GM19043 (cell line): ENCODE measurements around the gene CHTF8.

Experiments
- ATAC-seq: cut with Tn5 transposase; IDR thresholded peaks from one replicate; pipeline ENCODE4 v1.9.1; 2021; ENCODE audit warnings: low read depth; ENCODE audit not compliant: unreplicated experiment

Gene CHTF8

DNA sequence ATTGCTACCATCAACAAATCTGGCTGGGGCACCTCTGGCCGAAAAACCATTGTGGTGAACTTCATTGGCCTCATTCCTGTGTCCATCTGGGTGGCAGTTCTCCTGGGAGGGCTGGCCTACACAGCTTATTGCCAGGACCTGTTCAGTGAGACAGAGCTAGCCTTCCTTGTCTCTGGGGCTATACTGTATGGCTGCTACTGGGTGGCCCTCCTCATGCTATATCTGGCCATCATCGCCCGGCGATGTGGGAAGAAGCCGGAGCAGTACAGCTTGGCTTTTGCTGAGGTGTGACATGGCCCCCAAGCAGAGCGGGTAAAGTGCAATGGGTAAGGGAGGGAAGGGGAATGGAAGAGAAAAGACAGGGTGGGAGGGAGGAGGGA lies 17.4 kb downstream of the CHTF8 start:
- no peak for ATAC-seq

DNA sequence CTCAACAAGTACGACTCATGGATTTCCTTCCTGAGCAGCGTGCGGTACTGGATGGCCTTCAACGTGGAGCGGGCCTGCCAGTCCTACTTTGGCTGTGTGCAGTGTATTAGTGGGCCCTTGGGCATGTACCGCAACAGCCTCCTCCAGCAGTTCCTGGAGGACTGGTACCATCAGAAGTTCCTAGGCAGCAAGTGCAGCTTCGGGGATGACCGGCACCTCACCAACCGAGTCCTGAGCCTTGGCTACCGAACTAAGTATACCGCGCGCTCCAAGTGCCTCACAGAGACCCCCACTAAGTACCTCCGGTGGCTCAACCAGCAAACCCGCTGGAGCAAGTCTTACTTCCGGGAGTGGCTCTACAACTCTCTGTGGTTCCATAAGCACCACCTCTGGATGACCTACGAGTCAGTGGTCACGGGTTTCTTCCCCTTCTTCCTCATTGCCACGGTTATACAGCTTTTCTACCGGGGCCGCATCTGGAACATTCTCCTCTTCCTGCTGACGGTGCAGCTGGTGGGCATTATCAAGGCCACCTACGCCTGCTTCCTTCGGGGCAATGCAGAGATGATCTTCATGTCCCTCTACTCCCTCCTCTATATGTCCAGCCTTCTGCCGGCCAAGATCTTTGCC lies 17.9 kb downstream of the CHTF8 start:
- no peak for ATAC-seq

DNA sequence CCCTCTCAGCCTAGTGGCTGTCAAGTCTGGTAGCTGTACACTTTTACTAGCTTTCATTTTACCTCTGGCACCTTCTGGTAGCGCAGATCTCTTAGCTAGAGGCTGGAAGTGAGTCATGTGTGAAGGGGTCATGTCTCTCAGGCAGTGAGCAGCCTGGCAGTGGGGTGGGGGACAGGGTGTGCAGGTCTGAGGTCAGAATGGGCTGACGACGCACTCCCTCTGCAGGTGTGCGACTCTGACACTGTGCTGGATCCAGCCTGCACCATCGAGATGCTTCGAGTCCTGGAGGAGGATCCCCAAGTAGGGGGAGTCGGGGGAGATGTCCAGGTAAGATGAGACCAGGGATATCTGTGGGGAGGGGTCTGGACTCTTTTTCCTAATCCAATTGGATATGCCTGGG lies 19.2 kb downstream of the CHTF8 start:
- no peak for ATAC-seq

DNA sequence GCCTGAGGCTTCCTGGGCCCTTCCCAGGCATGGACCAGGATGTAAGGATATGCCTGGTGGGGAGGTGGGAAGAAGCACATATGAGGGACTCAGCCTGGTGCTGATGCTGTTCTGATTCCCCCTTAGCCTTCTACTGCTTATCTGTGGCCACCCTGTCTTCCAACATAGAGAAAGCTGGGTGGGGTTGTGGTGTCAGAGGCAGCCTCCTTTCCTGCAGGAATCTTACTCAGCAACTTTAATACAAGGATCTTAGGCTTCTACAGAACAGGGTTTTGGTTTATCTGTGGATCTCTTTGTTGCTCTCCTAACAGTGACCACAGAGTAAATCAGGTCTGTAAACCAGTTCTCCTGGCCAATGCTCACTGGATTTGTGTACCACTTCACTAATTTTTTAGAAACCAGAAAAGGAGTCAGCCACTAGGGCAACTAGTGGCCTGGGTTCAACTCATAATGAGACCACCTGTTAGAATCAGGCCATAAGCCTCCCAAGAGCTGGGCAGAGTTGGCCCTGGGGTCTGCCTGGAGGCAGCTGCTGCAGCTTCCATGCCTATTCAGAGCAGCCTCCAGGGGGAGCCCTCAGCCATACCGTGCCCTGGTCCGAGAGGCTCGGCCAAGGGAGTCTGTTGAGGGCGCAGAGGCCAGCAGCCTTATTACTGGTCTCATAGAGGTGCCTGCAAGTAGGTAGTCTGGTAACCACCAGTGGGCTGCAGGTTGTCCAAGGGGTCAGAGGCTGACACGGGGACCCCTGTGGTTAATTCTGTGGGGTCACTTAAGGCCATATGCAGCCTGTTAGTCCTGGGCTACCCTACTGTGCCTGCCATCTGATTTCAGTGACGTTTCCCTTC lies 19.9 kb downstream of the CHTF8 start:
- ATAC-seq = no peak

DNA sequence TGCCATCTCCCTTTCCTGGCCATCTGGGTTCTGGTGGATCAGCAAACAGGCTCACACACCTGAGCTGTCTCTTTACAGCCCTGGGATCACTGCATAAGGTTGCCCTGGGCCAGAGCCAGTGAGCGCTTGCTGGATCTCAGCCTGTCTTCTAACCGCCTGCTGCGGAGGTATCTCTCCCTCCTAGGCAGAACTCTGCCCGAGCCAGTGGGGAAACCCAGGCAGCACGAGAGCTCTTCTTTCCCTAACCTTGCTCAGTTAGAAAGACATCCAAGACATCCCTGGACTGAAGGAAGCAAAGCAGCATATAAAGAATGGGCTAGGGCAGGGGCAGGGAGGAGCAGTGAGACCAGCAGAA lies 20.5 kb downstream of the CHTF8 start:
- no peak for ATAC-seq

DNA sequence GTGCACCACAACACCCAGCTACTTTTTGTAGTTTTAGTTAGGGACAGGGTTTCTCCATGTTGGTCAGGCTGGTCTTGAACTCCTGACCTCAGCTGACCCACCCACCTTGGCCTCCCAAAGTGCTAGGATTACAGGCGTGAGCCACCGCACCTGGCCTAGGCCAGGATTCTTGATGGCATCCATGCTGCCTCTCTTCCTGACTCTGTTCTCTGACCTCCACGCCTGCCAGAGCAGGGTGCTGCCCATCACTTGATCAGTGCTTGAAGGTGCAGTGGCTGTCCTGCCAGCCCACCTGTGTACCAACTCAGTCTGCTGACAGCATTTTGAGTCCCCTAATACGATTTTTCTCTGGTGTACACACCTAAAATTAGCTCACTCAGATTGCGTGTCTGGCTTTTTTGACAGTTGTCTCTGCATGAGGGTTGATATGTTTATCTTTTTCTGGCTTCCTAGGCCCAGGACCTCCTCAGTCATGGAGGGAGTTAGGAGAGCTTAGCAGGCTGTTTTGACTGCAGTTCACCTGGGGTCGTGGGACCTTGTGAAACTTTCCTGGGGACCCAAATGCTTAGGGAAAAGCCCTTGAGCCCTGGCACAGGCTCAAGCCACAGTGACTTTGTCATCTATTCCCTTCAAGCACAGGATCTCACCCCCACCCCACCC lies 21.0 kb downstream of the CHTF8 start:
- no peak for ATAC-seq

DNA sequence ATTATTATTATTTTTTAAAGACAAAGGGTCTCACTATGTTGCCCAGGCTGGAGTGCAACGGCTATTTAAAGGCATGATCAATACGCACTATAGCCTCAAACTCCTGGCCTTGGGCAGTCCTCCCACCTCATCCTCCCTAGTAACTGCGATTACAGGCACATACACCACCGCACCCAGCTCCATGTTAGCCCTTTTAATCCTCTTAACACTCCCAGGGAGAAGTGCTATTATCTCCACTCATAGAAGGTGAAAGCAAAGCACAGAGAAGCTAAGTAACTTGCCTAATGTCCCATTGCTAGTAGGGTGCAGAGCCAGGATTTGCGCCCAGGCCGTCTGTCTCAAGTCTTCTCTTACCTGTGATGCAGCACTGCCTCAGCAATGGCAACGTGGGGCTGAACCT lies 22.0 kb downstream of the CHTF8 start:
- no peak for ATAC-seq

DNA sequence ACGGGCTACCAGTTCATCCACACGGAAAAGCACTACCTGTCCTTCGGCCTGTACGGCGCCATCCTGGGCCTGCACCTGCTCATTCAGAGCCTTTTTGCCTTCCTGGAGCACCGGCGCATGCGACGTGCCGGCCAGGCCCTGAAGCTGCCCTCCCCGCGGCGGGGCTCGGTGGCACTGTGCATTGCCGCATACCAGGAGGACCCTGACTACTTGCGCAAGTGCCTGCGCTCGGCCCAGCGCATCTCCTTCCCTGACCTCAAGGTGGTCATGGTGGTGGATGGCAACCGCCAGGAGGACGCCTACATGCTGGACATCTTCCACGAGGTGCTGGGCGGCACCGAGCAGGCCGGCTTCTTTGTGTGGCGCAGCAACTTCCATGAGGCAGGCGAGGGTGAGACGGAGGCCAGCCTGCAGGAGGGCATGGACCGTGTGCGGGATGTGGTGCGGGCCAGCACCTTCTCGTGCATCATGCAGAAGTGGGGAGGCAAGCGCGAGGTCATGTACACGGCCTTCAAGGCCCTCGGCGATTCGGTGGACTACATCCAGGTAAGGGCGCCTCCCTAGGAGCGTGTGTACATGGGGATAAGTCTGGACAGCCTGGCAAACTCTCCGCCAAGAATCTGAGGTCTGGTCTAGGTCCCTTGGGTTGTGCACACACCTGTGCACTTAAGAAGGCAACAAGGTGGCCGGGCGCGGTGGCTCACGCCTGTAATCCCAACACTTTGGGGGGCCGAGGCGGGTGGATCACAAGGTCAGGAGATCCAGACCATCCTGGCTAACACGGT lies 22.7 kb downstream of the CHTF8 start:
- no peak for ATAC-seq

DNA sequence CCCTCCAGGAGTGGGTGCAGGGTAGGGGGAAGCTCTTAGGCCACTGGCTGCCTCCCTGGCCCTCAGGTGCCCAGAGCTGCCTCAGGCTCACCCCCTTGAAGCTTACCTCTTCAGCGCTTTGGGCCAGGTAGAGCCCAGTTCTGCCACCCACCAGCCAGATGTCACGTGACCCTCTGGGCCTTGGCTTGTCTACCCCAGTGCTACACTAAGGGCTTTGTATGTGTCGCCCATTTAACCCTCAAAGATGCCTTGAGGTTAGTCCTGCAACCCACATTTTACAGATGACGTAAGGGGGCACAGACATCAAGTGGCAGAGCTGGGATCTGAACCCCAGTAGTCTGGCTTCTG lies 23.5 kb downstream of the CHTF8 start:
- no peak for ATAC-seq

DNA sequence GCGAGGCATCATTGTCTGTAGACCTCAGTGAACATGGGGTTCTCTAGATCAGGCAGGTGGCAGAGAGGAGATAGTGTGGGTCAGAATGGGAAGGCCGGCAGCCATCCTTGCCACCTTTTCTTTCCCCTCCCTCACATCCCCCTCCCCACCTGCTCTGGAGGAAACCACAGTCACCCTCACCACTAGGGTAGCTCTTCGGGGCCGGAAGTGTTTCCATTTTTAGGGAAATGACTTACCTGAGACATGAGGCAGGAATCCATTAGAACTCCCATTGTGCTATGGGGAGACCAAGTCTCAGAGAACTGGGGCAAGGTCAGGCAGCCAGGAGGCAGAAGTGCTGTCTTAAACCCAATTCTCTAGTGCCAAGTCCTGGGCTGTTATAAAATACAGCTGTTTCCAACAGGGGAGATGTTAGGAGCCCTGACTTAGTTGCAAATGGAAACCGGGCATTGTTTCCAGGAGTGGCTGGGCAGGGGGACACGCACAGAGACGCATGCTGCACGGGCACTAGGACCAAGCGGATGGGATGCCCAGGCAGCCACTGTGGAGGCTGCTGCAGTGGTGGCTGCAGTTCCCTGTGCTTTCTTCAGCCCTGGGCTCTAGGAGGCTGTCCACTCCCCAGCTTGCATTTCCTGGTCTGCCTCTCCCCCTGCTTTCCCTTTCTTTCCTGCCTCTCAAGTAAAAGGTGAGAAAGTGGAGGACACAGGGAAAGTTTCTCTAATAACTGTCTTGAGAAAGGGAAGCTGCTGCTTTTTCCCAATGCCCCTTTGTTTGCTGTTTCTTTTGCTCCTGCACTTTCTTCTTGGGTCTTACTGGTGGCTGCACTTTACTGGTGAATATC lies 24.1 kb downstream of the CHTF8 start:
- ATAC-seq = no peak

DNA sequence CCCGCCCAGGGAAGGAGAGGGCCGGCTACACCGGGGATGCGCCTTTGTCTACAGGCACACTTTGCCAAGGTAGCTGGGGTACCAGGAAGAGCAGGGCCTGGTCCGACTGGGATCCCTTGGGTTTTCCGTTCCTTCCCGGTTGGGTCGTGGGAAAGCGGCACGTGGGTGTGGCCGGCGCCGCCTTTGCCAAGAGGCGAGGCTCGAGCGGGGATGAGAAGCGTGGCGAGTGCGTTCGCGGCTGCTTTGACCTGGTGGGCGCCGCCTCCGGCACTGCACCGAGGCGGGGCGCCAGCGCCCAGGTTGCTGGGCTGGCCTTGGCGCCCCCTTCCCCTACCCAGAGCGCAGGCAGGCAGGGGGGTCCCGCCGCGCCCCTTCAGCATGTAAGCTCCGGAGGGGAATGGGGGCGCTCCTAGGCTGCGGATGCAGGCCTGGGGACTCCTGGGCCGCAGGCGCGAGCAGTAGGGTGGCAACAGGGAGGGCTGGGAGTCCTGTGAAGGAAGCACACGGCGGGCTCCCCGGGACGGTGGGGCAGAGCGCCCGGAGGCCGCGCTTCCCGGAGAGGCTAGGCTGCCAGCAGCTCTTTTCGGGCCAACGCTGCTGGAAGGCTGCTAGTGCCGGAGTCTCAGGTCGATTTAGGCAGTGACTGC lies 24.9 kb downstream of the CHTF8 start:
- ATAC-seq = no peak

DNA sequence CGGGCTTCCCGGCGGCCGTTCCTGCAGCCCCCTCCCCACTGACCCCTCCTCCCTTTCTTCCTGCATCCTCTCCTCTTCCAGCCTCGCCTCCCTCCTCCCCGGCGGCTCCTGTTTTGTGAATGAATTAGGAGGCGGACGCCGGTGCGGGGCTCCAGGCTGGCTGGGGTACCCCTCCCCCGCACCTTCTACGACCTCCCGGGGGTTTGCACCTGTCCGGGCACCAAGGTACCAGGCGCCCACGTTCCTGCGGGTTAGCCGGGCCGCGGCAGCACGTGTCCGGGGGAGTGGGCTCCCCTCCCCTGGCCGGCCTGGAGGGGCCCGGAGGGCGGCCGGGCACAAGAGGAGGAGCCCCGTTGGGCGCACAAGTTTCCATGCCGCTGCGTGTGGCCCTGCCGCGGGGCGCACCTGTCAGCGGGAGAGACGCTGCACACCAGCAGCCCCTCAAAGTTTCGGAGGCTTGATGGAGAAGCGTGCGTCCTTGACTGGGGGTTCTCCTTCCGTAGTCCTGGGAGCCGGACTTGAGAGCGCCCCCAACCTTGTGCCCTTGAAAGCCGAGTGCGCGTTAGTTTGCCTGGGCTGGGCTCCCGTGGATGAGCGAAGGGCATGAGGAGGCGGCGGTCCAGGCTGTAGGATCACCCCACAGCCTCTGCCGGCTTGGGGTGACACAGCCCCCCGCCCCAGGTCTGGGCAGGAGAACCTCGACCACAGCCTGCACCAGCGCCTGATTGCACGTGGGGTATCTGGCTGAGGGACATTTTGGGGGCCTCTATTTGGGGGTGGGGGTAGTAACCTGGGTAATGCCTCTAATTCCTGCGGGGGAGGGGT lies 25.7 kb downstream of the CHTF8 start:
- no peak for ATAC-seq

DNA sequence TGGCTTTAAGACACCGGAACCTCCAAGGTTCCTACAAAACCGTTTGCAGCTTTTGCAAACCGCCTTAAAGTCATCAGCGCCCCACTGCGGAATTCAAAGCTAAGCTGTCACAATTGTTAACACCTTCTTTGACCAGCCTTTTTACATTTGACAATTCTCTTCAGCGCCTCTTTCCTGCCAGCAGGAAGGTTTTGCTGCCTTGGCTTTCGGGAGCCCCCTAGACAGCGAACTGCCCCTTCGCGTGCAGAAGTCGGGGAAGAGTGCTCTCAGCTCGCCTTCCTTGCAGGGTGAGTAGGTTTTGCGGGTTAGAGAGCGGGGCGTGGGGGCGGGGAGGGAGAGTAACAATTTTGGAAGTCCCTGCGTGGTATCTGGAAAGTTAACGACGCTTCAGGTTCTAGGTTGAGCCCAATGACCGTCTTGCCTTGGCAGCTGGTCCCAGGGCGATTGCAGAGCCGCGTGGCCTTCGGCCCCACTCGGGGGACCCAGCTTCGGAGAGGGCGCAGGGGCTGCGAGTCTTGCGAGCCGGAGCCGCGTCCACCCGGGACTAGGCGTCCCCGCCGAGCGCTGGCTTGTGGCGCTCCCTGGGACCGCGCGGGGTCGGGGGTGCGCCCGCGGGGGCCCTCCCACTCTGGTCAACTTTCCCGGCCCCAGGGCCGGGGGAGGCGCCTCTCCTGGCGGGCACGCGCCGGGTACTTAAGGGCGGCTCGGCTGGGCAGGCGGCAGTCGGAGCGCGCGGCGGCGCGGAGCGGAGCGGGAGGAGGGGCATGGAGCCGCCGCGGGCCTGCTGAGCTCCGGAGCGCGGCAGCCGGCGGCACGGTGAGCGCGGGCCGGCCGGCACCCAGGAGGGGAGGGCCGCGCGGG lies 26.7 kb downstream of the CHTF8 start, which contains the start of gene HAS3:
HAS3 (plus strand) TSS at position 153 of the 861 bp plus-strand sequence. CDS start 3,743 bp downstream, outside the sequence.
- ATAC-seq = no peak

DNA sequence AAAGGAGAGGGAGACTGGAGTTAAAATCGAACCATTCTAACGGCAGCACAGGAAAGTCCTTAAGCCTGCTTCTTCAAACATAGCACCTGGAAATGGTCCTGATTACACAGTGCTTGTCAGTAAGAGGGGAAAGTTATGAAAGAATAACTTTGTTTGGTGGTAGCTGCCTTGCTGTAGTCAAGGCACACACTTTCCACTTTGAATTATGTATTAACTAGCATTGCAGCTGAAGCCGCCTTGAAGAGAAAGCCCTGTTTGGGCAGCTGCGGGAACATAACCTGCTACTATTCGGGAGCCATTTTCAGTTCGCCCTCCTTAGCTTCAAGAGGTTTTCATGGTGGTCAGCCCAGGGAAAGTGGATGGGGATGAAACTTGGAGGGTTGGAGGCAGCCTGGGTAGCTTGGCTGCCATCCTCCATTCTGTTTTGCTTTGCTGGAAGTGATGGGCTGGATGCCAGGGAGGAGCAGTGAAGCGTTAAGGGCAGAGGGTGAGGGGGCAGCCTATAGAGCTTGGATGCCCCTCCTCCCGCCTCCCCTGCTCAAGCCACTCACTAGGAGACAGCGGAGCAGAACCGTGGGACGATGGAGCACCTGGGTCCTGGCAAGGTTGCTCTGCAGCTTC lies 32.2 kb downstream of the CHTF8 start:
- no peak for ATAC-seq

DNA sequence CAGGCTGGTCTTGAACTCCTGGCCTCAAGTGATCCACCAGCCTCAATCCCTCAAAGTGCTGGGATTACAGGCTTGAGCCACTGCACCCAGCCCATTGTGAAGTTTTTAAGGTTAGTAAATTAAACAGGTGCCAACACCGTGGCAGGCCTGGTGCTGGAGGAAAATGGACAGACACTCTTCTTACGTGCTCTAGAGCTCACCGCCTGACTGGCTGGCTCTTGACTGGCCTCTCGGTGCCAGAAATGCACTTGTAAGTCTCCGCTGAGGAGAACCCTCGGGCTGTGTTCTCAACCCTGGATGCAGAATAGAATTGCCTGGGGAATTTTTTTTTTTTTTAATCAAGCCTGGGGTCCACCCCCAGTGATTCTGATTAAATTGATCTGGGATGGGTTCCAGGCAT lies 37.2 kb downstream of the CHTF8 start:
- no peak for ATAC-seq

DNA sequence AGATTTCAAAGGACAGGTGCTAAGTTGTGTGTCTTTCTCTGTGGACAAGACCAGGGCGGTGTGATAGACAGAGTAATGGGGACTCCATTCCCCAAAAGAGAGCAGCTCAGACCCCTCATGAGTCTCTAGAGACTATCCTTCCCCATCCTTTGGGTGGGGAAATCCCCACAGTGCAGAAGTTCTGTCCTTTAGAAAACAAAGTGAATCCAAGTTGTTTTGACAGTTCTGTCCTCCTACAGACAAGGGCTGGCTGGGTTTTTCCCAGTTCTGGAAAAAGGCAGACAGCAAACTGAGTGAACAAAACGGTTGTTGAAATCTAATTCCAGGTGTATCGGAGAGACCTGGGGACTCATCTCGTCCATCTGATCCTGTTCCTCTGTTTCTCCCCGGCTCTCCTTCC lies 37.9 kb downstream of the CHTF8 start:
- ATAC-seq = no peak

DNA sequence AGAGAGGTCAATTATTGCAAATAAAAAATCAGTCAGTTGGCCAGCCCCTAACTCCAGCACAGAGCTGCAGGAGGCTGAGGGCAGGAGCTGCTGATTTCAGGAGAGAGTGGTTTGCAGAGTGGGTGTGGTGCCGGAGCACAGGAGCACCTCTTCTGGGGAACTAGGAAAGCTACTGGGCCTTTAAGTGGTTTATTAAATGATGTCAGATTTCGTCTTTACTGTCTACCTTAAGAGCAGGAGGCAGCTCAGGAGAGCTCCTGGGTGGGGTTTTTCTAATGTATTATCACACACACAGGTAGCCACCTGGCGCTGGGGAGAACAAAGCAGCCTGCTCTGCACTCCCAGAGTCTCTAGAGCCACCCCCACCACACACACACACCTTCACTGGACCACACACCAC lies 38.4 kb downstream of the CHTF8 start:
- ATAC-seq = no peak
